ENCODE measurements around the gene MRTFA.

Gene MRTFA

DNA sequence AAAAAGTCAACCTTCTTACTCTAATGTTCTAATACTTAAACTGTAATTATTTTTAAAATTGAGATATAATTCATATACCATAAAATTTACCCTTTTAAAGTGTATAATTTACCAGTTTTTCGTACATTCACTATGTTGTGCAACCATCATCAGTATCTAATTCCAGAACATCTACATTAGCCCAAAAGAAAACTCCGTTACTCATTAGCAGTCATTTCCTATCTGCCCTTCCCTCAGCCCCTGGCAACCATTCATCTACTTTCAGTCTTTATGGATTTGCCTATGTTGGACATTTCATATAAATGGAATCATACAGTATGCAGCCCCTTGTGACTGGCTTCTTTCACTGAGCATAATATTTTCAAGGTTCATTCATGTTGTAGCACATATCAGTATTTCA lies 243.9 kb downstream of the MRTFA start:
- TF ChIP-seq, protein P1, sequence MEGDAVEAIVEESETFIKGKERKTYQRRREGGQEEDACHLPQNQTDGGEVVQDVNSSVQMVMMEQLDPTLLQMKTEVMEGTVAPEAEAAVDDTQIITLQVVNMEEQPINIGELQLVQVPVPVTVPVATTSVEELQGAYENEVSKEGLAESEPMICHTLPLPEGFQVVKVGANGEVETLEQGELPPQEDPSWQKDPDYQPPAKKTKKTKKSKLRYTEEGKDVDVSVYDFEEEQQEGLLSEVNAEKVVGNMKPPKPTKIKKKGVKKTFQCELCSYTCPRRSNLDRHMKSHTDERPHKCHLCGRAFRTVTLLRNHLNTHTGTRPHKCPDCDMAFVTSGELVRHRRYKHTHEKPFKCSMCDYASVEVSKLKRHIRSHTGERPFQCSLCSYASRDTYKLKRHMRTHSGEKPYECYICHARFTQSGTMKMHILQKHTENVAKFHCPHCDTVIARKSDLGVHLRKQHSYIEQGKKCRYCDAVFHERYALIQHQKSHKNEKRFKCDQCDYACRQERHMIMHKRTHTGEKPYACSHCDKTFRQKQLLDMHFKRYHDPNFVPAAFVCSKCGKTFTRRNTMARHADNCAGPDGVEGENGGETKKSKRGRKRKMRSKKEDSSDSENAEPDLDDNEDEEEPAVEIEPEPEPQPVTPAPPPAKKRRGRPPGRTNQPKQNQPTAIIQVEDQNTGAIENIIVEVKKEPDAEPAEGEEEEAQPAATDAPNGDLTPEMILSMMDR (conservative IDR thresholded peaks at IDR 0.05; ENCODE audit: control insufficient read depth, insufficient read depth, low read depth, low read length) = no peak
- no peak for DNase-seq (ENCODE audit: low read depth)
- H3K4me3 ChIP-seq (ENCODE audit: control insufficient read depth, low read depth, low read length) = no peak overlapping the region

DNA sequence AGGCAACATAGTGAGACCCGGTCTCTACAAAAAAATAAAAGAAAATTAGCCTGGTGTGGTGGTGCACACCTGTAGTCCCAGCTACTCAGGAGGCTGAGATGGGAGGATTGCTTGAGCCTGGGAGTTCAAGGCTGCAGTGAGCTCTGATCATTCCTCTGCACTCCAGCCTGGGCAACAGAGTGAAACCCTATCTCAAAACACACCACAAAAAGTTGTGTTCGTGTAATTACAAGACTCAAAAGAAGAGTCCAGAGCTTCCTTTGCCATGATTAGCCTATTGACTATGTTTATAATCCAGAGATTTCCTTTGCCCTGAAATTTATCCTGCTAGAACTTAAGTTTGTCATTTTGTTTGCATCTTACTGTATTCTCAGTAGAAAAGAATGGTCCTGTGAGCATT lies 245.1 kb downstream of the MRTFA start:
- DNase-seq (ENCODE audit: low read depth) = no peak
- no peak overlapping the region for H3K4me3 ChIP-seq (ENCODE audit: control insufficient read depth, low read depth, low read length)
- TF ChIP-seq, protein P1 (conservative IDR thresholded peaks at IDR 0.05; ENCODE audit: control insufficient read depth, insufficient read depth, low read depth, low read length) = no peak

DNA sequence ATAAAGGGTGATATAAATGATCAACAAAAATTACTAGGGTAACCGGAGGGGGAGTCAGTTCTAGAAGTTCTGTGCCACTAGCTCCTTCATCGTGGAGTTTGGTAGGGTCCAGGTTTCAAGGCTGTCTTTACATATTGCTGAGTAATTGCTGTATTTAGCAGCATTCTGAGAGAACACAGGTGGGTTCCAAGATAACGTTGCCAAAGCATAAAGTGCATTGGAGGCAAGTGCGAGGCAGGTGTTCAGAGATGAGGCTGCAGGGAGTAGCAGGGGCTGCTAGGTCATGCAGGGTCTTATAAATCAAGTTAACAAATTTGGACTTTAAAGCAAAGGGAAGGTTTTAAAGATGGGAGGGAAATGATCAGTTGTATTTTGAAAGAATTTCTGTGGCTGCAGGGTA lies 248.3 kb downstream of the MRTFA start:
- DNase-seq (ENCODE audit: low read depth) = no peak
- H3K4me3 ChIP-seq (ENCODE audit: control insufficient read depth, low read depth, low read length) = no peak overlapping the region
- TF ChIP-seq, protein P1 (conservative IDR thresholded peaks at IDR 0.05; ENCODE audit: control insufficient read depth, insufficient read depth, low read depth, low read length) = no peak

DNA sequence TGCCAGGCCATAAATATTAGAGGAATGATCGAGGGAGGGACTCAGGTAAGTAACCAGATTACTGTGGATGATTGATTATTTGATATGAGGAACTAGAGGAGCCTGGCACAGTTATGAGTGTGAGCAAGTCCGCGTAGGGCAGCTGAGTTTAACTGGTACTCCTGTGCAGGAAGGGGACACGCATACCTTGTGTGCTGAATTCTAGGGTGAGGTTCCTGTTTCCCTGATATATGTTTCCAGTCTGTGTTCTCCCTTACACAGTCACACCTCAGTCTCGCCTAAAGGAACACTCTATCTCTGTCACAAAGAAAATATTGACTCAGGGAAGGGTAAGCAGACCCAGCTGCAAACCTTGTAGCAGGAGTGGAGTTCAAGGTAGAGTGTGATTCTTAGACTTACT lies 248.8 kb downstream of the MRTFA start:
- H3K4me3 ChIP-seq (ENCODE audit: control insufficient read depth, low read depth, low read length) = no peak overlapping the region
- TF ChIP-seq, protein P1 (conservative IDR thresholded peaks at IDR 0.05; ENCODE audit: control insufficient read depth, insufficient read depth, low read depth, low read length) = no peak
- no peak for DNase-seq (ENCODE audit: low read depth)

DNA sequence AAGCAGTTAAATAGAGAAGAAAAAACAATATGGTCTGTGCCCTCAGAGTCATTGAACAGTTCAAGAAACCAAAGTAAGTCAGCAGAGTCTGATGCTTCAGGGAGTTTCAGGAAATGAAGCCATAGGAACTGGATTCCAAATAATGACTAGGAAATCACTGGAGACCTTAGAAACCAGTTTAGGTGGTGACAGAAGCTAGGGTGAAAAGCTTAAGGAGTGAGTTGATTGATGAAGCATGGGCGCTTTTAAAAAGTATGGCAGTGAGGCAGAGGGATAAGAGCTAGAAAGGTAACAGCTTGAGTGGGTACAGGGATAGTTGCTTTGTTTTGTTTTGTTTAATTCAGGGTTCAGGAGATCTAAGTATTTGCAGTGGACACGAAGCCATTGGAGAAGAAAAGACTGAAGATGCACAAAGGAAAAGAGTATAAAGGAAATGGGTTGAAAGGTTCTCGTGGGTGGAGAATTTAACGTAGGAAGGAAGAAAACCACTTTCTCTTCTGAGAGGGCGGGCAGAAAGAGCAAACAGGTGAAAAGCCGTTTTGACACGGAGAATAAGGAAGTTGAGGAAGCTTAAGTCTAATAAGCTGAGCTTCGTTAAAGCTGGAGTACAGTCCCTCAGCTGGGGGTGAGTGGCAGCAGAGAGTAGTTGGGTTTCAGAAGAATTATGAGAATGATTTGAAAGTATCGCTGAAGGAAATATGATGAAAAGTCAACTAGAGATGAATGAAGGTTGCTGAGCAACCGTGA lies 251.3 kb downstream of the MRTFA start:
- H3K4me3 ChIP-seq (ENCODE audit: control insufficient read depth, low read depth, low read length) = no peak overlapping the region
- TF ChIP-seq, protein P1 (conservative IDR thresholded peaks at IDR 0.05; ENCODE audit: control insufficient read depth, insufficient read depth, low read depth, low read length) = no peak
- DNase-seq (ENCODE audit: low read depth) = no peak

DNA sequence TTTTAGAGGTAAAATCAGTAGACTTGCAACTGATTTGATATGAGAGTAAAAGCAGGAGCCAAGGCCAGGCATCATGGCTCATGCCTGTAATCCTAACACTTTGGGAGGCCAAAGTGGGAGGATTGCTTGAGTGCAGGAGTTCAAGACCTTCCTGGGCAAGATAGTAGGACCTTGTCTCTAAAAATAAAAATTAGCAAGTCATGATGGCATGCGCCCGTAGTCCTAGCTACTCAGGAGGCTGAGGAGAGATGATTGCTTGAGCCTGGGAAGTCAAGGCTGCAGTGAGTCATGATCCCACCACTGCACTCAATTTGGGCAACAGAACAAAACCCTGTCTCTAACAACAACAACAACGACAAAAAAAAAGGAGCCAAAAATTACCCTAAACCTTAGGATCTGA lies 252.6 kb downstream of the MRTFA start:
- H3K4me3 ChIP-seq (ENCODE audit: control insufficient read depth, low read depth, low read length) = no peak overlapping the region
- DNase-seq (ENCODE audit: low read depth) = peak; percentile 85
- TF ChIP-seq, protein P1 (conservative IDR thresholded peaks at IDR 0.05; ENCODE audit: control insufficient read depth, insufficient read depth, low read depth, low read length) = no peak
